Duodenal mucosa (tissue), 2 donors: Measurements from ENCODE around the gene SLX4IP.

Experiments used
- H3K27ac ChIP-seq: one replicate; pipeline ENCODE4 v1.7.0; 2013; ENCODE audit warnings: low read depth, low read length
- H3K27me3 ChIP-seq, 2 donors: one replicate each; pipeline ENCODE4 v1.7.0; 2013; ENCODE audit warnings: low read length in 2 of 2, control low read depth in 1 of 2; ENCODE audit not compliant: insufficient read depth in 2 of 2, control insufficient read depth in 1 of 2
- H3K36me3 ChIP-seq, 2 donors: one replicate each; pipeline ENCODE4 v1.7.0; 2013; ENCODE audit warnings: low read length in 2 of 2, control low read depth in 1 of 2; ENCODE audit not compliant: insufficient read depth in 2 of 2, control insufficient read depth in 1 of 2
- H3K4me1 ChIP-seq, 2 donors: one replicate each; pipeline ENCODE4 v1.7.0; 2013; ENCODE audit warnings: low read length in 2 of 2, control low read depth in 1 of 2; ENCODE audit not compliant: insufficient read depth in 2 of 2, control insufficient read depth in 1 of 2
- H3K4me3 ChIP-seq, 2 donors: one replicate each; pipeline ENCODE4 v1.7.0; 2013; ENCODE audit warnings: low read length in 2 of 2, low read depth in 1 of 2
- H3K9ac ChIP-seq, 2 donors: one replicate each; pipeline ENCODE4 v1.7.0; 2013; ENCODE audit warnings: low read length in 2 of 2, low read depth in 1 of 2
- H3K9me3 ChIP-seq, 2 donors: one replicate each; pipeline ENCODE4 v1.7.0; 2013; ENCODE audit warnings: low read length in 2 of 2, control low read depth in 1 of 2; ENCODE audit not compliant: control insufficient read depth in 1 of 2

Gene SLX4IP

GRCh38 chr20:10541668-10542411, 106.7 kb downstream of the SLX4IP start:
- no peaks in the 10 kb centered on the region for H3K27me3 ChIP-seq
- H3K4me1 ChIP-seq: peaks cover 3 to 7% of the 10 kb centered on the region in 2 donors
- H3K36me3 ChIP-seq: no peaks in the 10 kb centered on the region
- no peak overlapping the region for H3K4me3 ChIP-seq
- no peak overlapping the region for H3K27ac ChIP-seq
- no peak overlapping the region for H3K9ac ChIP-seq
- no peaks in the 10 kb centered on the region for H3K9me3 ChIP-seq

GRCh38 chr20:10542442-10542841, 107.3 kb downstream of the SLX4IP start:
- Histone ChIP-seq H3K36me3 (no peaks in the 10 kb centered on the region), H3K4me1 (peaks cover 3 to 7% of the 10 kb centered on the region in 2 donors), H3K27ac (no peak overlapping the region), H3K9ac (no peak overlapping the region), H3K9me3 (no peaks in the 10 kb centered on the region), H3K27me3 (no peaks in the 10 kb centered on the region), H3K4me3 (no peak overlapping the region)

- H3K27me3 ChIP-seq: no peaks in the 10 kb centered on the region
- H3K9ac ChIP-seq: no peak overlapping the region
Measured at GRCh38 chr20:10543480-10543879, 108.4 kb downstream of the SLX4IP start.

GRCh38 chr20:10547276-10548114, 112.4 kb downstream of the SLX4IP start:
- Histone ChIP-seq H3K9me3 (no peaks in the 10 kb centered on the region), H3K36me3 (no peaks in the 10 kb centered on the region), H3K9ac (no peak overlapping the region), H3K4me1 (peaks cover 0 to 12% of the 10 kb centered on the region in 2 donors), H3K4me3 (no peak overlapping the region), H3K27ac (no peak overlapping the region), H3K27me3 (no peaks in the 10 kb centered on the region)

More at GRCh38 chr20:10543480-10543879, 108.4 kb downstream of the SLX4IP start:
- Histone ChIP-seq H3K4me1 (peaks cover 3 to 7% of the 10 kb centered on the region in 2 donors), H3K9me3 (no peaks in the 10 kb centered on the region), H3K4me3 (no peak overlapping the region), H3K36me3 (no peaks in the 10 kb centered on the region), H3K27ac (no peak overlapping the region)

GRCh38 chr20:10549511-10549910, 114.4 kb downstream of the SLX4IP start:
- Histone ChIP-seq H3K36me3 (no peaks in the 10 kb centered on the region), H3K9me3 (no peaks in the 10 kb centered on the region), H3K9ac (no peak overlapping the region), H3K27ac (no peak overlapping the region), H3K27me3 (no peaks in the 10 kb centered on the region), H3K4me1 (peaks cover 0 to 12% of the 10 kb centered on the region in 2 donors), H3K4me3 (no peak overlapping the region)

- H3K4me1 ChIP-seq: peaks cover 0 to 12% of the 10 kb centered on the region in 2 donors
Measured at GRCh38 chr20:10550204-10551118, 115.4 kb downstream of the SLX4IP start.

GRCh38 chr20:10551732-10552724, 116.9 kb downstream of the SLX4IP start:
- Histone ChIP-seq H3K9ac (no peak overlapping the region), H3K4me3 (no peak overlapping the region), H3K27ac (no peak overlapping the region), H3K36me3 (no peaks in the 10 kb centered on the region), H3K9me3 (no peaks in the 10 kb centered on the region), H3K4me1 (peaks cover 0 to 12% of the 10 kb centered on the region in 2 donors), H3K27me3 (no peaks in the 10 kb centered on the region)

More at GRCh38 chr20:10550204-10551118, 115.4 kb downstream of the SLX4IP start:
- H3K27ac ChIP-seq: no peak overlapping the region
- H3K27me3 ChIP-seq: no peaks in the 10 kb centered on the region
- no peaks in the 10 kb centered on the region for H3K36me3 ChIP-seq
- H3K4me3 ChIP-seq: no peak overlapping the region
- H3K9me3 ChIP-seq: no peaks in the 10 kb centered on the region
- H3K9ac ChIP-seq: no peak overlapping the region

GRCh38 chr20:10553326-10553984, 118.3 kb downstream of the SLX4IP start:
- H3K4me1 ChIP-seq: peaks cover 0 to 12% of the 10 kb centered on the region in 2 donors
- H3K9me3 ChIP-seq: no peaks in the 10 kb centered on the region
- no peak overlapping the region for H3K4me3 ChIP-seq
- H3K27me3 ChIP-seq: no peaks in the 10 kb centered on the region
- no peaks in the 10 kb centered on the region for H3K36me3 ChIP-seq
- no peak overlapping the region for H3K27ac ChIP-seq
- no peak overlapping the region for H3K9ac ChIP-seq
